ENCODE results near the gene PIK3C3.

DNA sequence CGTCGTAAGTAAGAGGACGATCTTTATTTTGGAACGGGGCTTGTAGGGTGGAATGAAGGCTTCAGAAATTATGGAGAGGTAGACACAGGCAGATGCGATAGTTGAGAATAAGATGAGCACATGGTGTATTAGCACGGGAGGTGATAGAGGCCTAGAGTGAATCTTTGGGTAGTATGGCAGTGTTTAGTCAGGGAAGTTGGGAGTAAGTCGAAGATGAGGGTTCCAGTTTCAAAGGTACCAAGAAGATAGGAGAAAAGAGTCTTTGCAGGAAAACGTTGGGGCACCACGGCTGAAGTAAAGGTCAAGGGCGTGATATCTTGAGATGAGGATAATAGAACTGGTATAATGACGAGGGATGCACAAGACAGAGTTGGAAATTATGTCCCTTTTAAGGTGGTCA, 654 bp downstream of the PIK3C3 start:
- TF ChIP-seq, protein P1, sequence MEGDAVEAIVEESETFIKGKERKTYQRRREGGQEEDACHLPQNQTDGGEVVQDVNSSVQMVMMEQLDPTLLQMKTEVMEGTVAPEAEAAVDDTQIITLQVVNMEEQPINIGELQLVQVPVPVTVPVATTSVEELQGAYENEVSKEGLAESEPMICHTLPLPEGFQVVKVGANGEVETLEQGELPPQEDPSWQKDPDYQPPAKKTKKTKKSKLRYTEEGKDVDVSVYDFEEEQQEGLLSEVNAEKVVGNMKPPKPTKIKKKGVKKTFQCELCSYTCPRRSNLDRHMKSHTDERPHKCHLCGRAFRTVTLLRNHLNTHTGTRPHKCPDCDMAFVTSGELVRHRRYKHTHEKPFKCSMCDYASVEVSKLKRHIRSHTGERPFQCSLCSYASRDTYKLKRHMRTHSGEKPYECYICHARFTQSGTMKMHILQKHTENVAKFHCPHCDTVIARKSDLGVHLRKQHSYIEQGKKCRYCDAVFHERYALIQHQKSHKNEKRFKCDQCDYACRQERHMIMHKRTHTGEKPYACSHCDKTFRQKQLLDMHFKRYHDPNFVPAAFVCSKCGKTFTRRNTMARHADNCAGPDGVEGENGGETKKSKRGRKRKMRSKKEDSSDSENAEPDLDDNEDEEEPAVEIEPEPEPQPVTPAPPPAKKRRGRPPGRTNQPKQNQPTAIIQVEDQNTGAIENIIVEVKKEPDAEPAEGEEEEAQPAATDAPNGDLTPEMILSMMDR (IDR thresholded peaks at IDR 0.05), result no peak
- no peak for TF ChIP-seq POLR2AphosphoS5 (IDR thresholded peaks at IDR 0.05)

Data from sigmoid colon (tissue), 4 donors.